Measurements from ENCODE around the gene TCTA.

DNA sequence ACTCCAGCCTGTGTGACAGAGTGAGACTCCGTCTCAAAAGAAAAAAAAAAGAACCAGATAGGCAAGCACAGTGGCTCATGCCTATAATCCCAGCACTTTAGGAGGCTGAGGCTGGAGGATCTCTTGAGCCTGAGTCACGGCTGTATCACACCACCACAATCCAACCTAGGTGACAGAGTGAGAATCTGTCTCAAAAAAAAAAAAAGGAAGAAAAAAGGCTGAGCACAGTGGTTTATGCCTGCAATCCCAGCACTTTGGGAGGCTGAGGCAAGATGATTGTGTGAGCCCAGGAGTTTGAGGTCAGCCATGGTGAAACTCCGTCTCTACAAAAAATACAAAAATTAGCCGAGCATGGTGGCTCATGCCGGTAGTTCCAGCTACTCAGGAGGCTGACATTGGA, 22.5 kb downstream of the TCTA start:
- TF ChIP-seq RAD21 (IDR thresholded peaks at IDR 0.05; ENCODE audit: low read depth) (no peak), TEAD4 (IDR thresholded peaks at IDR 0.05) (no peak), TAF1 (IDR thresholded peaks at IDR 0.05; ENCODE audit: low read depth) (no peak), CREB1 (IDR thresholded peaks at IDR 0.05; ENCODE audit: low read depth) (no peak), EP300 (IDR thresholded peaks at IDR 0.05; ENCODE audit: borderline replicate concordance) (no peak), TCF12 (IDR thresholded peaks at IDR 0.05; ENCODE audit: low read depth) (no peak), ZBTB7A (IDR thresholded peaks at IDR 0.05; ENCODE audit: low read depth) (no peak), EGR1 (IDR thresholded peaks at IDR 0.05) (no peak), CEBPB (IDR thresholded peaks at IDR 0.05) (no peak)
- TF ChIP-seq, protein P1, sequence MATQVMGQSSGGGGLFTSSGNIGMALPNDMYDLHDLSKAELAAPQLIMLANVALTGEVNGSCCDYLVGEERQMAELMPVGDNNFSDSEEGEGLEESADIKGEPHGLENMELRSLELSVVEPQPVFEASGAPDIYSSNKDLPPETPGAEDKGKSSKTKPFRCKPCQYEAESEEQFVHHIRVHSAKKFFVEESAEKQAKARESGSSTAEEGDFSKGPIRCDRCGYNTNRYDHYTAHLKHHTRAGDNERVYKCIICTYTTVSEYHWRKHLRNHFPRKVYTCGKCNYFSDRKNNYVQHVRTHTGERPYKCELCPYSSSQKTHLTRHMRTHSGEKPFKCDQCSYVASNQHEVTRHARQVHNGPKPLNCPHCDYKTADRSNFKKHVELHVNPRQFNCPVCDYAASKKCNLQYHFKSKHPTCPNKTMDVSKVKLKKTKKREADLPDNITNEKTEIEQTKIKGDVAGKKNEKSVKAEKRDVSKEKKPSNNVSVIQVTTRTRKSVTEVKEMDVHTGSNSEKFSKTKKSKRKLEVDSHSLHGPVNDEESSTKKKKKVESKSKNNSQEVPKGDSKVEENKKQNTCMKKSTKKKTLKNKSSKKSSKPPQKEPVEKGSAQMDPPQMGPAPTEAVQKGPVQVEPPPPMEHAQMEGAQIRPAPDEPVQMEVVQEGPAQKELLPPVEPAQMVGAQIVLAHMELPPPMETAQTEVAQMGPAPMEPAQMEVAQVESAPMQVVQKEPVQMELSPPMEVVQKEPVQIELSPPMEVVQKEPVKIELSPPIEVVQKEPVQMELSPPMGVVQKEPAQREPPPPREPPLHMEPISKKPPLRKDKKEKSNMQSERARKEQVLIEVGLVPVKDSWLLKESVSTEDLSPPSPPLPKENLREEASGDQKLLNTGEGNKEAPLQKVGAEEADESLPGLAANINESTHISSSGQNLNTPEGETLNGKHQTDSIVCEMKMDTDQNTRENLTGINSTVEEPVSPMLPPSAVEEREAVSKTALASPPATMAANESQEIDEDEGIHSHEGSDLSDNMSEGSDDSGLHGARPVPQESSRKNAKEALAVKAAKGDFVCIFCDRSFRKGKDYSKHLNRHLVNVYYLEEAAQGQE (IDR thresholded peaks at IDR 0.05; ENCODE audit: low read depth) = no peak
- TF ChIP-seq, protein P2, sequence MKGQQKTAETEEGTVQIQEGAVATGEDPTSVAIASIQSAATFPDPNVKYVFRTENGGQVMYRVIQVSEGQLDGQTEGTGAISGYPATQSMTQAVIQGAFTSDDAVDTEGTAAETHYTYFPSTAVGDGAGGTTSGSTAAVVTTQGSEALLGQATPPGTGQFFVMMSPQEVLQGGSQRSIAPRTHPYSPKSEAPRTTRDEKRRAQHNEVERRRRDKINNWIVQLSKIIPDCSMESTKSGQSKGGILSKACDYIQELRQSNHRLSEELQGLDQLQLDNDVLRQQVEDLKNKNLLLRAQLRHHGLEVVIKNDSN (IDR thresholded peaks at IDR 0.05) = no peak
- TF ChIP-seq, protein P3, sequence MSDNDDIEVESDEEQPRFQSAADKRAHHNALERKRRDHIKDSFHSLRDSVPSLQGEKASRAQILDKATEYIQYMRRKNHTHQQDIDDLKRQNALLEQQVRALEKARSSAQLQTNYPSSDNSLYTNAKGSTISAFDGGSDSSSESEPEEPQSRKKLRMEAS (IDR thresholded peaks at IDR 0.05) = no peak

Data from Ishikawa (cell line).